Fibroblast of villous mesenchyme (primary cell): Measurements from ENCODE around the gene AMPD2. TPM values are rescaled to one million over a fixed set of nuclear protein-coding genes. Genes with fewer than 3 reads are reported as not detected.

ENCODE experiments used
- DNase-seq: peaks from one replicate; pipeline ENCODE4 v3.0.0-alpha.2; 2010; ENCODE audit warnings: low read depth
- H3K4me3 ChIP-seq: 2 replicates; pipeline ENCODE4 v1.5.1; 2011; ENCODE audit warnings: low read depth, mild to moderate bottlenecking, low read length
- total RNA-seq: library from RNA; depleted of rRNA; stranded (reverse); fragments of >200 nt; gene quantifications from 2 replicates; pipeline ENCODE4 v1.2.3, GENCODE V29; 2012
- TF ChIP-seq, protein P1 (sequence below): IDR thresholded peaks from 2 replicates; pipeline ENCODE4 v1.5.1; 2012; ENCODE audit warnings: low read depth, mild to moderate bottlenecking, low read length; ENCODE audit not compliant: insufficient read depth

The AMPD2 gene
- total RNA-seq, 1 donor, result 107 TPM

DNA sequence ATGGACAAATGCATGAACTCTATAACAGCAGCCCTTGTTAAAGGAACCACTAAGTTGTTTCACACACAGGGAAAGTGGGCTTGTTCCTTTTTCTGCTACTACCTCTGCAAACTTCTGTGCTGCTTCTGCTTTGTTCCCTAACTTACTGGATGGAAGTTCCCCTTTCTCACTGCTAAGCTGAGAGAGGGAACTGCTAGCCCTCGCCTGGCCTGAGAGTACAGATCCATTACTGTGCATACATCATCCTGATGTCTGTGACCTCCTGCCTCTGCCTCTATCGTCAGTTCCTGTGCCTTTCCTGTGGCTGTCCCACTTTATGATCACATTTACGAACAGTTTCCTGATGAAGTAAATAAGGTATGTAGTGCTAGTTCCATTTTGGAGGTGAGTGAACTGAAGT is 3.8 kb upstream of the AMPD2 start:
- TF ChIP-seq, protein P1, sequence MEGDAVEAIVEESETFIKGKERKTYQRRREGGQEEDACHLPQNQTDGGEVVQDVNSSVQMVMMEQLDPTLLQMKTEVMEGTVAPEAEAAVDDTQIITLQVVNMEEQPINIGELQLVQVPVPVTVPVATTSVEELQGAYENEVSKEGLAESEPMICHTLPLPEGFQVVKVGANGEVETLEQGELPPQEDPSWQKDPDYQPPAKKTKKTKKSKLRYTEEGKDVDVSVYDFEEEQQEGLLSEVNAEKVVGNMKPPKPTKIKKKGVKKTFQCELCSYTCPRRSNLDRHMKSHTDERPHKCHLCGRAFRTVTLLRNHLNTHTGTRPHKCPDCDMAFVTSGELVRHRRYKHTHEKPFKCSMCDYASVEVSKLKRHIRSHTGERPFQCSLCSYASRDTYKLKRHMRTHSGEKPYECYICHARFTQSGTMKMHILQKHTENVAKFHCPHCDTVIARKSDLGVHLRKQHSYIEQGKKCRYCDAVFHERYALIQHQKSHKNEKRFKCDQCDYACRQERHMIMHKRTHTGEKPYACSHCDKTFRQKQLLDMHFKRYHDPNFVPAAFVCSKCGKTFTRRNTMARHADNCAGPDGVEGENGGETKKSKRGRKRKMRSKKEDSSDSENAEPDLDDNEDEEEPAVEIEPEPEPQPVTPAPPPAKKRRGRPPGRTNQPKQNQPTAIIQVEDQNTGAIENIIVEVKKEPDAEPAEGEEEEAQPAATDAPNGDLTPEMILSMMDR, result no peak
- no peak overlapping the region for H3K4me3 ChIP-seq
- peak; percentile 26 for DNase-seq

DNA sequence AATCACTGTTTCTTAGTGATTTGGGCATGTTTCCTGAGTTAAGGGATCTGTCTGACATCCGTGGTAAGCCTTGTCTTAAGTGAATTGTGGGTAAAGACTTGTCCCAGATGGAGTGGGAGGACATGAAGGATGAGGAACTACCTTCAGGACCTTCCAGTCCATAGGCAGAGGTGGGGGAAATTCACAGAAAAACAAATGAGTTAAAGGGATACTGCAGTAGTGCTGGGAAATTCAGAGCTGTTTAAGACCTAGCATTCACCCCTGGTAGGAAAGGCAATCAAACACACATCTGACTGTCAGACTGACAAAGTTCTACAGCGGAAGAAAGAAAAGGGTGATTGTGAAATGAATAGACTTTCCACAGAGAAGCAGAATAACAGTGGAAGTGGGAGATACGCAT is 3.2 kb upstream of the AMPD2 start:
- H3K4me3 ChIP-seq, result no peak overlapping the region
- TF ChIP-seq, protein P1, result no peak
- no peak for DNase-seq

DNA sequence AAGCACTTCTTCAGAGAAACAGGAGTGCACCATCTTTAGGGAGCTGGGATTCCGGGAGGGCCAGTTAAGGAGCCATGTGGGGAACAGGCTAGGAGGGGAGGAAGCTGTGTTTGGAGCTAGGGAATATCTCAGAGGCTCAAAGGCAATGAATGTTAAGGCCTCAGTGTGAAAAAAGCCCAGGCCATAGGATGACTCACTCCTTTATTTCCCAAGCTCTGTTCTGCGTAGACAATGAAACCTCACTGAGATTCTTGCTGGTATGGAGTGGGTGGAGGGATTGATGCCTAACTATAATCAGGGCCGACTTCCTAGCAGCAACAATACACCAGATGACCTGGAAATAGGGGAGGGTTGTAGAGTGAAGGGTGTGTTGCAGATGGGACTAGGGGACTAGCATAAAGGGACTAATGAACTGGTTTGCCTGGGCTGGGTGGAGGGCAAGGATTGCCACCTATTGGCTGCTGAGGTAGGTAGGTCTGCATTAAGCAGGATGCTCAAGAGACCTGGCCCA is 2.3 kb upstream of the AMPD2 start:
- DNase-seq, result peak; percentile 92
- TF ChIP-seq, protein P1, result no peak
- H3K4me3 ChIP-seq, result no peak overlapping the region

DNA sequence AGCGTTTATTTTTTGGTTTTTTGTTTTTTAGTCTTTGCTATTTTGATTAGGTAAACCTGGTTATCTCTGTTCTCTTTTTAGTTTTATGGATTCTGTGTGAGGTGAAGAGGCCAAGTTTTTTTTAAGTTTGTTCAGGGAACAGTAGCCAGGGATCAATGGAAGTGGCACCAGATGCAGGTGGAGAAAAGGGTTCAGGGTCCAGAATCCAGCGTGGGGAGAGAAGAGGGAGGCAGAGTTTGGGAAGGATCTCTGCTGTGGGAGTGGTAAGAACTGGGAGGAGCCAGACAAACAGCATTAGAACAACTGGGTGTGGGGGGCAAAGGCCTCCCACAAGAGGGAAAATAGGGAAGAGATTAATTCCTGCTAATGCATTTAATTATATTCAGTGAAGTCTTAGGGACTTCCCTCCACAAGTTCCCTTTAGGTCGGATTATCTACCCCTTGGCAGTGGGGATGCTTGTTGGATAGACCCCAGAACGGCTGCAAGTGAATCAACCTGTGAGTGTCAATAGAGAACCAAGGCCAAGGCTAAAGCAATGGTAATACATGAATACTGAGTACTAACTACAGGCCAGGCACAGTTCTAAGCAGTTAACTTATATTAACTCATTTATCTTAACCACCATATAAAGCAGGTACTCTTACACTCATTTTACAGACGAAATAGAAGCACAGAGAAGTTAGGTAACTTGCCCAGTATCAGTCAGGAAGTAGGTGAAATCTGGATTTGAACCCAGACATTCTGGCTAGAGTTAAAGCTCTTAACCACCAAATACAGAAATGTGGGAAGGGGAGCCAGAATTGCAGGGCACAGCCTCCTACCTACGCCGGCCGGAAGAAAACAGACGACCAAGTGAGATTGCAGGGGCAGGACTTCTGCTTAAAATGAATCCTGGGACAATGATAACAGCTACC is 719 bp upstream of the AMPD2 start:
- TF ChIP-seq, protein P1, result no peak
- peak overlapping the region; percentile 98 for H3K4me3 ChIP-seq
- no peak for DNase-seq

DNA sequence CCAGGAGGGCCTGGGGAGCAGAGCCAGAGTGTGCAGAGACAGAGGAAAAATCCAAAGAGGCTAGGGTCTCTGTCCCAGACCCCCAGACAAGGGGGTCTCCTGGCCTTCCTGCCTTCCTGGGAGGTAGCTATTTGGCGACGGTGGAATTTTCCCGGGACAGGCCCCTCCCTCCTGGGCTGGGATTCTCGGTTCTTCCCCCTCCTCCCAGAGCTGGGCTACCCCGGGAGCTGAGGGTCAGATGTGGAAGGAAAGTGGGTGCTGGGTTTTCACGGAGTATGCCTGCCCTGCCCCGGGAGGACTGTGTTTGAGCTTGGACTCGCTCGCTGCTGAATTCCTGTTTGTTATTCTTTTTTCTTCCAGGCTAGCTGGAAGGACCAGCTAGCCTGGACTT is 759 bp downstream of the AMPD2 start:
- H3K4me3 ChIP-seq, result peak overlapping the region; percentile 98
- TF ChIP-seq, protein P1, result no peak
- DNase-seq, result peak; percentile 72

DNA sequence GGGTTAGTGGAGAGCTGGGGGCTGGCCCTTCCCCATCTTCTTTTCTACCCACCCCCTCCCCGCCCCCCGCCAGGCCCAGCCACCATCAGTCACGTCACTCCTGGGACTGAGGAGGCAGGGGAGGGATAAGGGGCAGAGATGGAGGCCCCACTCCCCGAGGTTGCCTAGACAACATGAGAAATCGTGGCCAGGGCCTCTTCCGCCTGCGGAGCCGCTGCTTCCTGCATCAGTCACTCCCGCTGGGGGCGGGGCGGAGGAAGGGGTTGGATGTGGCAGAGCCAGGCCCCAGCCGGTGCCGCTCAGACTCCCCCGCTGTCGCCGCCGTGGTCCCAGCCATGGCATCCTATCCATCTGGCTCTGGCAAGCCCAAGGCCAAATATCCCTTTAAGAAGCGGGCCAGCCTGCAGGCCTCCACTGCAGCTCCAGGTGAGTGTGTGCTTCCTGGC is 1.2 kb downstream of the AMPD2 start:
- DNase-seq, result peak; percentile 95
- TF ChIP-seq, protein P1, result no peak
- peak overlapping the region; percentile 98 for H3K4me3 ChIP-seq
